ENCODE measurements around the gene TMEM223.

Gene TMEM223

DNA sequence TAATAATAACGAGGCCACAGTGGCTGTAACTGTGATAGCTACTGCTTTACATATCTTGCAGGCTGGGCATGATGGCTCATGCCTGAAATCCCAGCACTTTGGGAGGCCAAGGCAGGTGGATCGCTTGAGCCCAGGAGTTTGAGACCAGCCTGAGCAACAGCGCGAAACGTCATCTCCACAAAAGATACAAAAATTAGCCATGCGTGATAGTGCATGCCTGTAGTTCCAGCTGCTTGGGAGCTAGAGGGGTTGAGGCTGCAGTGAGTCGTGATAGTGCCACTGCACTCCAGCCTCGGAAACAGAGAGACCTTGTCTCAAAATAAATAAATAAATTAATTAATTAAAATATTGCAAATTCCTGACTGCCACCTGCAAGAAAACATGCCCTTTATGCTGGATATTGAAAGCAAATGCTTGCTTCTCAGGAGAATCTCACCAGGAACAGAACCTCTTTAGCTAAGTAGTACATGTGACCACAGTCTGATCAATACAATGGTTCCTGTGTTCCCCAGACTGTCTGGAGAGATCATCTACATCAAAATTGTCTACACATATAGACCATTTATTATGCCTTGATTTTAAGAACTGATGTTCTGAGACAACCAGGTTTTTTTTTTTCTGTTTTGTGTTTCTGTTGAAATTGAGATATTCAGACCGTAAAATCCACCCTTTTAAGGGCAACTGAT lies 44.2 kb downstream of the TMEM223 start:
- H3K27ac ChIP-seq = no peak overlapping the region
- TF ChIP-seq, protein P1, sequence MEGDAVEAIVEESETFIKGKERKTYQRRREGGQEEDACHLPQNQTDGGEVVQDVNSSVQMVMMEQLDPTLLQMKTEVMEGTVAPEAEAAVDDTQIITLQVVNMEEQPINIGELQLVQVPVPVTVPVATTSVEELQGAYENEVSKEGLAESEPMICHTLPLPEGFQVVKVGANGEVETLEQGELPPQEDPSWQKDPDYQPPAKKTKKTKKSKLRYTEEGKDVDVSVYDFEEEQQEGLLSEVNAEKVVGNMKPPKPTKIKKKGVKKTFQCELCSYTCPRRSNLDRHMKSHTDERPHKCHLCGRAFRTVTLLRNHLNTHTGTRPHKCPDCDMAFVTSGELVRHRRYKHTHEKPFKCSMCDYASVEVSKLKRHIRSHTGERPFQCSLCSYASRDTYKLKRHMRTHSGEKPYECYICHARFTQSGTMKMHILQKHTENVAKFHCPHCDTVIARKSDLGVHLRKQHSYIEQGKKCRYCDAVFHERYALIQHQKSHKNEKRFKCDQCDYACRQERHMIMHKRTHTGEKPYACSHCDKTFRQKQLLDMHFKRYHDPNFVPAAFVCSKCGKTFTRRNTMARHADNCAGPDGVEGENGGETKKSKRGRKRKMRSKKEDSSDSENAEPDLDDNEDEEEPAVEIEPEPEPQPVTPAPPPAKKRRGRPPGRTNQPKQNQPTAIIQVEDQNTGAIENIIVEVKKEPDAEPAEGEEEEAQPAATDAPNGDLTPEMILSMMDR (IDR thresholded peaks at IDR 0.05) = no peak
- TF ChIP-seq ZFX (IDR thresholded peaks at IDR 0.05; ENCODE audit: borderline replicate concordance) = no peak
